IPS DF 6.9 (cell line): ENCODE measurements around the gene CSTF1.

Experiments
- DNase-seq: peaks from one replicate; pipeline ENCODE4 v3.0.0-alpha.2; 2013; ENCODE audit warnings: low read depth, low spot score
- H3K27ac ChIP-seq: one replicate; pipeline ENCODE4 v1.5.1; 2013; ENCODE audit warnings: low read length, control low read depth
- H3K27me3 ChIP-seq: 2 replicates; pipeline ENCODE4 v1.6.1; 2013; ENCODE audit warnings: mild to moderate bottlenecking, low read length; ENCODE audit not compliant: control insufficient read depth, insufficient read depth
- H3K36me3 ChIP-seq: 2 replicates; pipeline ENCODE4 v1.6.1; 2013; ENCODE audit warnings: low read length; ENCODE audit not compliant: control insufficient read depth, insufficient read depth
- H3K4me1 ChIP-seq: 2 replicates; pipeline ENCODE4 v1.6.1; 2013; ENCODE audit warnings: low read length; ENCODE audit not compliant: control insufficient read depth, insufficient read depth
- H3K4me3 ChIP-seq: 2 replicates; pipeline ENCODE4 v1.5.1; 2013; ENCODE audit warnings: mild to moderate bottlenecking, low read length
- H3K9me3 ChIP-seq: 2 replicates; pipeline ENCODE4 v1.6.1; 2013; ENCODE audit warnings: low read length, inconsistent platforms; ENCODE audit not compliant: control insufficient read depth, insufficient read depth
- WGBS: extraction: QIAGEN DNeasy Blood & Tissue Kit; methylation state at CpG from one replicate; pipeline ENCODE4 v1.1.7; 2013; ENCODE audit warnings: mixed read lengths, missing lambda C conversion rate; ENCODE audit not compliant: insufficient read length, insufficient coverage; 5-methylcytosine and 5-hydroxymethylcytosine counted together

The CSTF1 gene

DNA sequence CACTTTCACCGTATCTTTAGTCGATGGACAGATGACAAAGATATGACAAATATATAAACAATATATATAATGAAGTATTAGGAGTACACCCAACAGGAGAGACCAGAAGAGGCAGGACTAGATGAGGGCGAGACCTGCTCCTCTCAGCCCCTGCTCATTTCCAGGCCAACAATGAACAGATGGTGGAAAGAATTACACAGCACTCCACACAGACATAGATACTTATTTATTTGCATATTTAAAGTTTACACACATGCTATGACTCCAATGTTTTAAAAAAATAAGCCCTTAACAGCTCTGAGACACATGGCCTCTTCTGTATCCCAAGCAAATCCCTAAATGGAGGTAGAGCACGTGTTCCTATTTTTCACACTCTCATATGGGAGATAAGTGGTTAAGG is 23.3 kb upstream of the CSTF1 start:
- WGBS, result no CpG with 5 or more reads among the region's 4 CpGs
- peaks cover 21% of the 10 kb centered on the region for H3K36me3 ChIP-seq

GRCh38 chr20:56371977-56372376 is 20.5 kb upstream of the CSTF1 start:
- DNase-seq, result no peak
- no peaks in the 10 kb centered on the region for H3K4me1 ChIP-seq
- H3K27ac ChIP-seq, result no peak overlapping the region
- WGBS, result no CpG with 5 or more reads among the region's 11 CpGs
- no peaks in the 10 kb centered on the region for H3K27me3 ChIP-seq
- no peaks in the 10 kb centered on the region for H3K9me3 ChIP-seq
- H3K36me3 ChIP-seq, result peaks cover 25% of the 10 kb centered on the region
- H3K4me3 ChIP-seq, result no peak overlapping the region

More for the DNA sequence above, 23.3 kb upstream of the CSTF1 start:
- no peaks in the 10 kb centered on the region for H3K27me3 ChIP-seq
- H3K9me3 ChIP-seq, result no peaks in the 10 kb centered on the region
- H3K4me3 ChIP-seq, result no peak overlapping the region
- H3K27ac ChIP-seq, result no peak overlapping the region
- DNase-seq, result no peak
- H3K4me1 ChIP-seq, result no peaks in the 10 kb centered on the region

DNA sequence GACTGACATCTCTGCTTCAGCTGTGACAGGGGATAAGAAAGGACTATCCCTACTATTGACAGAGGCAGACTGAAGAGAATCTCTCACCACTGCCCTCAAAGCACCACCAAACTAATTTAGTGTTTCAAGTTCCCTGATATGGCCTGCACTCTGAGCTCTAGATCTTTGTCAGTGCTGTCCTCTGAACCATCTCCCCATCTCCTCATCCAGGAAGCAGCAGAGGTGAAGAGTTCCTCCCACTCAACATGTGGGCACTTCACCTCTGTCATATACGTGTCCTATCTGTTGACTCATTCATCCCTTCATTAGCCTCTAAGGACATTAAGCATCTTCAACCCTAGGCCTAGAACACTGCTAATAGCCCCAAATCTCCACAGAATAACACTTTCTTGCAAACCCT is 19.6 kb upstream of the CSTF1 start:
- Histone ChIP-seq H3K36me3 (peaks cover 25% of the 10 kb centered on the region), H3K27ac (no peak overlapping the region), H3K4me3 (no peak overlapping the region), H3K27me3 (no peaks in the 10 kb centered on the region), H3K4me1 (no peaks in the 10 kb centered on the region), H3K9me3 (no peaks in the 10 kb centered on the region)
- DNase-seq, result no peak
- whole genome bisulfite sequencing, result no CpG with 5 or more reads among the region's 1 CpG

DNA sequence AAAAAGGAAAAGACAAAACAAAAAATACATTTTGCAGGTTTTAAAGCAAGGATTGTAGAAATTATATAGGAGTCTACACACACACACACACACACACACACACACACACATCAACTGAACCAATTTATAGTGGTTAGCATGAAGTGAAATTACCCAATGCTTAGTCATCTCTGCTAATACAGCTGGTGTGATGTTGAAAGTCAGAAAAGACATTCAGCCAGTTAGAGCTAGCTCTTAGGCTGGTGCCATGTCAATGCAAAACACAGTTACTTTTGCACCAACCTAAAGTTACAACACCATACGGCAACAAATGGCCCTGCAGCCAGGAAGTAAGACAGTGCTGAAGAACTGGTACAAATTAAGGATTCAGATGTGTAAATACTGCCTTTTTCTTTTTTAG is 18.5 kb upstream of the CSTF1 start:
- Histone ChIP-seq H3K27me3 (no peaks in the 10 kb centered on the region), H3K4me1 (no peaks in the 10 kb centered on the region), H3K36me3 (peaks cover 25% of the 10 kb centered on the region), H3K27ac (no peak overlapping the region), H3K4me3 (no peak overlapping the region), H3K9me3 (no peaks in the 10 kb centered on the region)
- no CpG with 5 or more reads among the region's 1 CpG for WGBS
- DNase-seq, result no peak

DNA sequence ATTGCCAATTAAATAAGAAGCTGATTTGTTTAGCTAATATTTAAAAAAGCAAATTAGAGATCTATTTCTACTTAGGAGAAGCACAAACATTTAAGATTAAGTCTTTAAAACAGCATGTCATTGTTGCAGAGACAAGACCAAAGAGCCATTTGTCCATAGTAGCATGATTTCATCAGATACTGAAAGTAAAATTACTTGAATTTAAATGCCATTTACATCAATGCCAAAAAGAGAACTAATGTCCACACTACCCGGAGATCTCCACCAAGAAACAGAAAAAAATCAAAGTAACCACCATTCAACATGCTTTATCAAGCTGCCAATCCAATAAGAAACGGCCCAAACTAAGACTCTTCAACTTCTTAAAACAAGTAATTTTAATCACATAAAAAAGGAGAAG is 16.1 kb upstream of the CSTF1 start:
- H3K4me1 ChIP-seq, result no peaks in the 10 kb centered on the region
- H3K27ac ChIP-seq, result no peak overlapping the region
- peaks cover 17% of the 10 kb centered on the region for H3K36me3 ChIP-seq
- no CpG with 5 or more reads among the region's 2 CpGs for WGBS
- H3K4me3 ChIP-seq, result no peak overlapping the region
- no peaks in the 10 kb centered on the region for H3K9me3 ChIP-seq
- DNase-seq, result no peak
- H3K27me3 ChIP-seq, result no peaks in the 10 kb centered on the region

DNA sequence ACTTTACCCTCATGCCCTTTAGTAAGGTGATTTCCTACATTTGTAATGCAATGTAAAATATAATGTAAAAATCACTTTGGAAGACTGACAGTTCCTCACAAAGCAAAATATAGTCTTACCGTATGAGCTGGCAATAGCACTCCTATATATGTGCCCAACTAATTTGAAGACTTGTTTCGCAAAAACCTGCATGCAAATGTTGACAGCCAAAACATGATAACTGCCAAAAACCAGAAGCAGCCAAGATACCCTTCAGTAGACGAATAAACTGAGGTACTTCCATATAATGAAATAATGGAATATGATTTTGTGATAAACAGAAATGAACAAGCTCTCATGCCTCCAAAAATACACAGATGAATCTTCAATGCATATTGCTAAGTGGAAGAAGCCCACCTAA is 14.1 kb upstream of the CSTF1 start:
- Histone ChIP-seq H3K4me3 (no peak overlapping the region), H3K9me3 (no peaks in the 10 kb centered on the region), H3K27ac (no peak overlapping the region), H3K4me1 (no peaks in the 10 kb centered on the region), H3K27me3 (no peaks in the 10 kb centered on the region), H3K36me3 (peaks cover 20% of the 10 kb centered on the region)
- DNase-seq, result no peak
- WGBS, result no CpG with 5 or more reads among the region's 3 CpGs

DNA sequence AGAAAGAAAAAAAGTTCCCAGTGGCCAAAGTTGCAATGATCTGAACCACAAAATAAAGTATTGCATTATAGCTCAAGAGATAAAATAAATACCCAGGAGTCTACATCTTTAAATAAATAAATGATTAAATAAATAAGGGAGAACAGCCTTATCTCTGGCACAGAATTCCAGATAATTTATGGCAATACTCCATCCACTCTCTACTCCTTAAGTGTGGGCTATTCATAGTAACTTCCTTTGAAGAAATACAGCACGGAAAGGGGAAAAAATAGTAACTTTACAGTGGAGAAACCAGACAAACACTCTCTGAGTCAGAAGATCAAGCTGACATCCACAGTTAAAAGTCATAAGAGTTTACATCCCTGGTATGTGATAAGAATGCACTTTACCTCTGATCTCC is 12.1 kb upstream of the CSTF1 start:
- Histone ChIP-seq H3K9me3 (no peaks in the 10 kb centered on the region), H3K27ac (no peak overlapping the region), H3K4me3 (no peak overlapping the region), H3K36me3 (peaks cover 25% of the 10 kb centered on the region), H3K27me3 (no peaks in the 10 kb centered on the region), H3K4me1 (no peaks in the 10 kb centered on the region)
- DNase-seq, result no peak
- WGBS, result no CpG with 5 or more reads among the region's 1 CpG

DNA sequence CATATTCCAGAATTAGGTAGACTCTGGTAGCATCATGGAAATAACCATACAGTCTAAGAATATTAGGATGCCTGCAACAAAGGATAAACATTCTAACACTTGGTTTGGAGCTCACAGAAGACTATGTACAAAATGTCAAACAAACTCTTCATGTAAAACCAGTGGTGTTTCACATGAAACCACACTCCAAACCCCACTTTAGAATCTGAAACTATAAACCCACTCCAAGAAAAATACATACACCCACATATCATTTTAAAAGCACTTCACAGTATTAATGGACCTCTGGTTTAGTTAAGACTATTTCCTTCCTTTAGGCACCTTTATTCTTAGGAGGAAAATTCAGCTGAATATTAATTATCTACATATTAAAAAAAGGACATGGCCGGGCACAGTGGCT is 10.9 kb upstream of the CSTF1 start:
- no peak overlapping the region for H3K4me3 ChIP-seq
- WGBS, result no CpG with 5 or more reads among the region's 1 CpG
- H3K27me3 ChIP-seq, result no peaks in the 10 kb centered on the region
- DNase-seq, result no peak
- H3K36me3 ChIP-seq, result peaks cover 30% of the 10 kb centered on the region
- no peaks in the 10 kb centered on the region for H3K9me3 ChIP-seq
- H3K27ac ChIP-seq, result no peak overlapping the region
- no peaks in the 10 kb centered on the region for H3K4me1 ChIP-seq

- no peak overlapping the region for H3K27ac ChIP-seq
- H3K27me3 ChIP-seq, result no peaks in the 10 kb centered on the region
- no CpG with 5 or more reads among the region's 4 CpGs for WGBS
- H3K4me1 ChIP-seq, result no peaks in the 10 kb centered on the region
- no peak overlapping the region for H3K4me3 ChIP-seq
- no peaks in the 10 kb centered on the region for H3K9me3 ChIP-seq
- peaks cover 30% of the 10 kb centered on the region for H3K36me3 ChIP-seq
- no peak for DNase-seq
Observed at GRCh38 chr20:56382696-56383095, 9.7 kb upstream of the CSTF1 start.

- no CpG with 5 or more reads among the region's 8 CpGs for WGBS
- Histone ChIP-seq H3K27me3 (no peaks in the 10 kb centered on the region), H3K27ac (no peak overlapping the region), H3K4me3 (no peak overlapping the region), H3K36me3 (peaks cover 33% of the 10 kb centered on the region), H3K4me1 (no peaks in the 10 kb centered on the region), H3K9me3 (no peaks in the 10 kb centered on the region)
- DNase-seq, result no peak
Observed at GRCh38 chr20:56383334-56383733, 9.1 kb upstream of the CSTF1 start.

GRCh38 chr20:56385130-56385529 is 7.3 kb upstream of the CSTF1 start:
- Histone ChIP-seq H3K27ac (no peak overlapping the region), H3K4me1 (no peaks in the 10 kb centered on the region), H3K4me3 (no peak overlapping the region), H3K36me3 (peaks cover 34% of the 10 kb centered on the region), H3K9me3 (no peaks in the 10 kb centered on the region), H3K27me3 (no peaks in the 10 kb centered on the region)
- whole genome bisulfite sequencing, result no CpG with 5 or more reads among the region's 4 CpGs
- DNase-seq, result no peak
